Body of pancreas (tissue), 4 donors: Measurements from ENCODE around the gene DCAF11. TPM values are rescaled to one million over a fixed set of nuclear protein-coding genes. Genes with fewer than 3 reads are reported as not detected.

ENCODE experiments used
- ATAC-seq: fragments of 150-250 bp; one replicate; pipeline ENCODE4 v1.9.1; 2016
- DNase-seq, 4 donors: peaks; one replicate each; pipeline ENCODE4 v3.0.0-alpha.2; 2019
- H3K27ac ChIP-seq, 4 donors: fragments of 200-600 bp; sonication (generic); 1 replicate in 3 of 4; 2 replicates in 1 of 4; pipeline versions ENCODE4 v1.5.1 to v1.6.1; 2016 to 2019; ENCODE audit warnings: mild to moderate bottlenecking in 1 of 4, mixed read lengths in 1 of 4, moderate library complexity in 1 of 4
- H3K27me3 ChIP-seq, 2 donors: fragments of 200-600 bp; sonication (generic); one replicate each; pipeline ENCODE4 v1.6.0; 2016; ENCODE audit warnings: mild to moderate bottlenecking in 1 of 2
- H3K36me3 ChIP-seq, 2 donors: fragments of 200-600 bp; sonication (generic); replicated peaks in 1 of 2; 2 replicates each; pipeline ENCODE4 v1.5.1; 2016; ENCODE audit warnings: low read depth in 2 of 2; ENCODE audit not compliant: insufficient read depth in 1 of 2
- H3K4me1 ChIP-seq: fragments of 200-600 bp; sonication (generic); one replicate; pipeline ENCODE4 v1.6.0; 2016
- H3K4me3 ChIP-seq, 2 donors: fragments of 200-600 bp; sonication (generic); 1 replicate in 1 of 2; 2 replicates in 1 of 2; pipeline ENCODE4 v1.5.1; 2016 to 2019
- H3K9me3 ChIP-seq, 3 donors: fragments of 200-600 bp; sonication (generic); 1 replicate in 2 of 3; 2 replicates in 1 of 3; pipeline ENCODE4 v1.5.1; 2016
- POLR2A ChIP-seq, 3 donors: fragments of 450-650 bp; IDR thresholded peaks; one replicate each; pipeline ENCODE4 v1.6.1; 2016; ENCODE audit warnings: antibody characterized with exemption in 3 of 3, mild to moderate bottlenecking in 2 of 3
- WGBS, 2 donors: methylation state at CpG; one replicate each; pipeline ENCODE4 v1.1.5; 2017; 5-methylcytosine and 5-hydroxymethylcytosine counted together
- intact Hi-C: fragments of 100-400 bp; cut with DNase I; formaldehyde crosslinking; loops from one replicate; pipeline ENCODE4 v1.15.1; 2023
- microRNA-seq, 2 donors: library from miRNA; unstranded; fragments of <30 nt; microRNA quantifications; one replicate each; pipeline ENCODE4, GENCODE V29; 2016; ENCODE audit warnings: borderline number of aligned reads in 2 of 2, borderline replicate concordance in 2 of 2
- small RNA-seq: library from RNA; depleted of rRNA; stranded (forward); fragments of <200 nt; gene quantifications from one replicate; pipeline ENCODE3, GENCODE V24; 2016
- total RNA-seq, 2 donors: library from RNA; depleted of rRNA; stranded (reverse); fragments of >200 nt; gene quantifications; one replicate each; pipeline ENCODE4 v1.1.0, GENCODE V29; 2016
- TF ChIP-seq, protein P1 (sequence below), 7 experiments: fragments of 450-650 bp in 4 of 7; fragments of 200-600 bp in 3 of 7; sonication (generic) in 3 of 7; IDR thresholded peaks; one replicate each; pipeline ENCODE4 v1.5.1; 2016 to 2019; ENCODE audit warnings: antibody characterized with exemption in 7 of 7

DCAF11 gene
- total RNA-seq, 2 donors from 2014 or later = 77.1 to 128 TPM

DNA sequence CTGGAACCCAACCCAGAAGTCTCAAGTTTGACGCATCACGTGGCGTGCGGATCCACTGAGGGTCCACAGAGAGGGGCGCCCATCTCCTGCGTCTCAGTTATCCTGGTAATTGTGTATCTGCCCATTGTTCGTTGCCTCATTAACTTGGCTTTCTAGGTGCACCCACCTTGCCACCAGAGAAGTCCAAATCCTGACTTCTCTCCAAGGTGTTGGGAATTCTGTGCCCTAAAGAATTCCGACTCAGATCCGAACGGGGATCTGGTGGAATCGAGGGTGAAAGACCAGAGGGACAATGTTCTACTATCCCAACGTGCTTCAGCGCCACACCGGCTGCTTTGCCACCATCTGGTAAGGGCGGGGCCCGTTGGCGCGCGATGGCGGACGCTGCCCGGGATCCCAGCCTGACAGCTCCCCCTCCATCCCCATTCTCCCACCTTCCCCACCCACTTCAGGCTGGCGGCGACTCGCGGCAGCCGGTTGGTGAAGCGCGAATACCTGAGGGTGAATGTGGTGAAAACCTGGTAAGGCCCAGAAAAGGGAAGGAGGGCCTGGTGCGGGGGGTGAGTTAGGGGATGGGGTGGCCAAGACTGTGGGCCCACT, 57.8 kb downstream of the DCAF11 start:
- H3K27ac ChIP-seq = peak overlapping the region in 1 of 4 donors; percentile 5
- H3K27me3 ChIP-seq = no peaks in the 10 kb centered on the region
- intact Hi-C loops = no loop called here
- H3K4me1 ChIP-seq = no peaks in the 10 kb centered on the region
- H3K9me3 ChIP-seq = no peaks in the 10 kb centered on the region
- 58 to 70% methylated on average over 21 to 30 of the region's 30 CpGs for WGBS, 2 donors
- H3K36me3 ChIP-seq = peaks cover 0 to 2% of the 10 kb centered on the region in 2 donors
- ATAC-seq = no peak
- no peak for DNase-seq
- TF ChIP-seq, protein P1, sequence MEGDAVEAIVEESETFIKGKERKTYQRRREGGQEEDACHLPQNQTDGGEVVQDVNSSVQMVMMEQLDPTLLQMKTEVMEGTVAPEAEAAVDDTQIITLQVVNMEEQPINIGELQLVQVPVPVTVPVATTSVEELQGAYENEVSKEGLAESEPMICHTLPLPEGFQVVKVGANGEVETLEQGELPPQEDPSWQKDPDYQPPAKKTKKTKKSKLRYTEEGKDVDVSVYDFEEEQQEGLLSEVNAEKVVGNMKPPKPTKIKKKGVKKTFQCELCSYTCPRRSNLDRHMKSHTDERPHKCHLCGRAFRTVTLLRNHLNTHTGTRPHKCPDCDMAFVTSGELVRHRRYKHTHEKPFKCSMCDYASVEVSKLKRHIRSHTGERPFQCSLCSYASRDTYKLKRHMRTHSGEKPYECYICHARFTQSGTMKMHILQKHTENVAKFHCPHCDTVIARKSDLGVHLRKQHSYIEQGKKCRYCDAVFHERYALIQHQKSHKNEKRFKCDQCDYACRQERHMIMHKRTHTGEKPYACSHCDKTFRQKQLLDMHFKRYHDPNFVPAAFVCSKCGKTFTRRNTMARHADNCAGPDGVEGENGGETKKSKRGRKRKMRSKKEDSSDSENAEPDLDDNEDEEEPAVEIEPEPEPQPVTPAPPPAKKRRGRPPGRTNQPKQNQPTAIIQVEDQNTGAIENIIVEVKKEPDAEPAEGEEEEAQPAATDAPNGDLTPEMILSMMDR (IDR thresholded peaks at IDR 0.05) = no peak
- TF ChIP-seq POLR2A (IDR thresholded peaks at IDR 0.05) = no peak
- H3K4me3 ChIP-seq = no peak overlapping the region

GRCh38 chr14:24172871-24173281, 58.3 kb downstream of the DCAF11 start:
- intact Hi-C loops = no loop called here
- DNase-seq (no peak), ATAC-seq (no peak)
- no peaks in the 10 kb centered on the region for H3K9me3 ChIP-seq
- no peaks in the 10 kb centered on the region for H3K4me1 ChIP-seq
- TF ChIP-seq, protein P1 (IDR thresholded peaks at IDR 0.05) = no peak
- TF ChIP-seq POLR2A (IDR thresholded peaks at IDR 0.05) = no peak
- no peak overlapping the region for H3K27ac ChIP-seq
- H3K4me3 ChIP-seq = no peak overlapping the region
- WGBS, 2 donors = 76 to 87% methylated on average over 17 to 20 of the region's 20 CpGs
- H3K36me3 ChIP-seq = no peaks in the 10 kb centered on the region
- no peaks in the 10 kb centered on the region for H3K27me3 ChIP-seq

Small RNA genes within 50 kb of the gene (microRNA-seq; reads per million reads assigned to microRNA genes)
- gene MIR7703 = 0 to 0.47 reads per million in 2 donors

Small RNA genes within 50 kb of the gene (small RNA-seq; reads per million reads assigned to genes)
- gene IRF9 (not detected), gene RNA5SP383 (5.0 reads per million, percentile 87 among the genes with 10 or more reads in this experiment)

Other genes starting within 250 kb of the DCAF11 start
- 10 to 100 TPM; 18.4 to 45.5 TPM for gene DHRS4, start 161.0 kb upstream of the DCAF11 start, total RNA-seq
- gene DHRS4L2, start 125.8 kb upstream of the DCAF11 start, total RNA-seq = 10 to 100 TPM; 10.6 to 16.5 TPM
- gene CARMIL3, start 62.8 kb upstream of the DCAF11 start, total RNA-seq = under 1 TPM; 0.78 to 0.99 TPM
- not detected for gene CPNE6, start 43.2 kb upstream of the DCAF11 start, total RNA-seq
- gene PCK2, start 20.5 kb upstream of the DCAF11 start, total RNA-seq = 10 to 100 TPM; 20.4 to 29.8 TPM
- gene NRL, start 172 bp downstream of the DCAF11 start, total RNA-seq = 1 to 10 TPM; 2.1 to 2.6 TPM
- 10 to 100 TPM in 1 of 2 donors, 1 to 10 TPM in 1; 6.3 to 12.2 TPM for gene FITM1, start 15.9 kb downstream of the DCAF11 start, total RNA-seq
- gene PSME1, start 21.4 kb downstream of the DCAF11 start, total RNA-seq = 10 to 100 TPM; 78.4 to 93.7 TPM
- gene EMC9, start 26.8 kb downstream of the DCAF11 start, total RNA-seq = 10 to 100 TPM in 1 of 2 donors, 1 to 10 TPM in 1; 9.9 to 21.1 TPM
- 10 to 100 TPM; 29.3 to 30.4 TPM for gene PSME2, start 31.8 kb downstream of the DCAF11 start, total RNA-seq
- 10 to 100 TPM; 38.1 to 83.1 TPM for gene RNF31, start 32.7 kb downstream of the DCAF11 start, total RNA-seq
- gene IRF9, start 46.5 kb downstream of the DCAF11 start, total RNA-seq = 10 to 100 TPM; 12.5 to 21.5 TPM
- 1 to 10 TPM; 7.8 to 8.9 TPM for gene REC8, start 57.3 kb downstream of the DCAF11 start, total RNA-seq
- gene IPO4, start 74.0 kb downstream of the DCAF11 start, total RNA-seq = 10 to 100 TPM; 30.4 to 73.5 TPM
- gene TM9SF1, start 80.7 kb downstream of the DCAF11 start, total RNA-seq = 10 to 100 TPM; 57.9 to 59.7 TPM
- under 1 TPM in 1 of 2 donors, not detected in 1; 0.26 TPM for gene TSSK4, start 90.9 kb downstream of the DCAF11 start, total RNA-seq
- gene CHMP4A, start 98.7 kb downstream of the DCAF11 start, total RNA-seq = 10 to 100 TPM; 28.5 to 32.0 TPM
- 10 to 100 TPM in 1 of 2 donors, 1 to 10 TPM in 1; 2.0 to 18.9 TPM for gene MDP1, start 101.3 kb downstream of the DCAF11 start, total RNA-seq
- gene NEDD8, start 117.6 kb downstream of the DCAF11 start, total RNA-seq = 10 to 100 TPM; 28.7 to 77.6 TPM
- gene GMPR2, start 118.2 kb downstream of the DCAF11 start, total RNA-seq = 10 to 100 TPM; 30.9 to 41.9 TPM
- gene TINF2, start 127.8 kb downstream of the DCAF11 start, total RNA-seq = 10 to 100 TPM; 28.3 to 35.3 TPM
- gene TGM1, start 148.4 kb downstream of the DCAF11 start, total RNA-seq = 10 to 100 TPM in 1 of 2 donors, 1 to 10 TPM in 1; 2.9 to 13.8 TPM
- gene RABGGTA, start 156.8 kb downstream of the DCAF11 start, total RNA-seq = 10 to 100 TPM; 18.4 to 90.0 TPM
- gene DHRS1, start 185.0 kb downstream of the DCAF11 start, total RNA-seq = 10 to 100 TPM; 18.8 to 31.4 TPM
- gene NOP9, start 185.1 kb downstream of the DCAF11 start, total RNA-seq = 10 to 100 TPM; 10.6 to 12.2 TPM
- gene CIDEB, start 193.2 kb downstream of the DCAF11 start, total RNA-seq = 10 to 100 TPM; 19.1 to 34.0 TPM
- gene LTB4R2, start 195.4 kb downstream of the DCAF11 start, total RNA-seq = 10 to 100 TPM; 10.9 to 31.3 TPM
- 1 to 10 TPM; 3.6 to 9.1 TPM for gene LTB4R, start 196.7 kb downstream of the DCAF11 start, total RNA-seq
- 10 to 100 TPM; 10.6 to 14.8 TPM for gene ADCY4, start 220.3 kb downstream of the DCAF11 start, total RNA-seq
- 1 to 10 TPM; 6.0 to 9.9 TPM for gene RIPK3, start 225.2 kb downstream of the DCAF11 start, total RNA-seq